AG04449 (cell line): ENCODE measurements around the gene TLN1.

Experiments
- CTCF ChIA-PET: fragments of 350-600 bp; formaldehyde crosslinking; extraction: SDS; loops from one replicate; lab custom pipeline; 2021; ENCODE audit warnings: antibody characterized with exemption; lab: Yijun Ruan, JAX
- POLR2A ChIA-PET: fragments of 400-600, 350-600 bp; formaldehyde crosslinking; extraction: SDS; loops from one replicate; lab custom pipeline; 2020; ENCODE audit warnings: antibody characterized with exemption, inconsistent platforms; lab: Yijun Ruan, JAX
- DNase-seq: peaks from one replicate; pipeline ENCODE4 v3.0.0-alpha.2; 2010; ENCODE audit warnings: low read depth, low spot score
- H3K4me3 ChIP-seq: 2 replicates; pipeline ENCODE4 v1.5.1; 2011; ENCODE audit warnings: low read depth, mild to moderate bottlenecking, control low read depth, low read length
- CTCF ChIP-seq: IDR thresholded peaks from one replicate; pipeline ENCODE4 v1.5.1; 2011; ENCODE audit warnings: mild to moderate bottlenecking, moderate library complexity, low read length, control low read depth, inconsistent platforms; ENCODE audit not compliant: insufficient read depth; ENCODE audit errors: missing control alignments

Gene TLN1

GRCh38 chr9:35774907-35775635 lies 43.1 kb upstream of the TLN1 start:
- ChIA-PET CTCF (interaction anchor here (0.6 to 11.6 kb wide), 9 partner anchors 9 to 107 kb away, joined by 3 to 102 read pairs (median 3); no protein-coding TSS in a partner anchor), POLR2A (no interaction called here)
- no peak overlapping the region for H3K4me3 ChIP-seq
- no peak for DNase-seq
- TF ChIP-seq CTCF: no peak

- ChIA-PET CTCF (interaction anchor here (1.1 to 11.6 kb wide), 7 partner anchors 13 to 125 kb away, joined by 3 to 102 read pairs (median 3); no protein-coding TSS in a partner anchor), POLR2A (no interaction called here)
- no peak for DNase-seq
- no peak overlapping the region for H3K4me3 ChIP-seq
- no peak for TF ChIP-seq CTCF
Measured at GRCh38 chr9:35771943-35772342, 39.9 kb upstream of the TLN1 start.

GRCh38 chr9:35771534-35771933 lies 39.5 kb upstream of the TLN1 start:
- DNase-seq: no peak
- POLR2A ChIA-PET: no interaction called here
- CTCF ChIA-PET: interaction anchor here (0.6 to 11.6 kb wide), 6 partner anchors 15 to 111 kb away, joined by 3 to 102 read pairs (median 4); no protein-coding TSS in a partner anchor
- H3K4me3 ChIP-seq: no peak overlapping the region
- no peak for TF ChIP-seq CTCF

GRCh38 chr9:35771075-35771433 lies 39.1 kb upstream of the TLN1 start:
- POLR2A ChIA-PET: interaction anchor here (0.6 kb wide), 1 partner anchor 362 kb away, joined by 4 read pairs; no protein-coding TSS in a partner anchor
- DNase-seq: no peak
- no peak for TF ChIP-seq CTCF
- CTCF ChIA-PET: interaction anchor here (0.6 to 11.6 kb wide), 5 partner anchors 16 to 111 kb away, joined by 3 to 102 read pairs (median 4); no protein-coding TSS in a partner anchor
- H3K4me3 ChIP-seq: no peak overlapping the region

- DNase-seq: no peak
- POLR2A ChIA-PET: no interaction called here
Measured at GRCh38 chr9:35769763-35770162, 37.8 kb upstream of the TLN1 start.

More at GRCh38 chr9:35769763-35770162, 37.8 kb upstream of the TLN1 start:
- no peak overlapping the region for H3K4me3 ChIP-seq
- TF ChIP-seq CTCF: no peak
- CTCF ChIA-PET: interaction anchor here (0.8 to 11.6 kb wide), 2 partner anchors 20 to 113 kb away, joined by 4 to 102 read pairs; no protein-coding TSS in a partner anchor
